RKO (cell line): ENCODE measurements around the gene FAM72D.
"Not testable (repeated sequence)": the region's sequence is repeated elsewhere in the genome, so short reads cannot be mapped to it uniquely, and the experiment has no call there.

Experiments
- DNase-seq: peaks from one replicate; pipeline ENCODE4 v3.0.0-alpha.2; 2016; ENCODE audit warnings: low spot score

The FAM72D gene

DNA sequence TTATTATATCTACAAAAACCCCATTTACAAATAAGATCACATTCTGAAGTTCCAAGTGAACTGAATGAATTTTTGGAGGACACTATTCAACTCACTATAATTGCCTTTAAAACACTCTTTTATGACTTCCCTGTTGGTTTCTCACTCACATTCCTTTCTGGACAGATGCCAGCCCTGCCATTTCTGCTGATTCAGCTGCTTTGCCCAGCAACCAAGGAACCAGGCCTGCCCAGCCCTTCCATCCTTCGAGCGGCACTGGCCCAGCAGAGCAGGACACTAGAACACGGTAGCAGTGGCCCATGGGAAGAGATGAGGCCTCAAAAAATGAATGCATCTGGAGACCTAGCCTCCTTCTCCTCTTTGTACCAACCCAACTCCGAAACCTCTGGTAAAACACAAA is 50.5 kb downstream of the FAM72D start:
- not testable (repeated sequence) for DNase-seq

DNA sequence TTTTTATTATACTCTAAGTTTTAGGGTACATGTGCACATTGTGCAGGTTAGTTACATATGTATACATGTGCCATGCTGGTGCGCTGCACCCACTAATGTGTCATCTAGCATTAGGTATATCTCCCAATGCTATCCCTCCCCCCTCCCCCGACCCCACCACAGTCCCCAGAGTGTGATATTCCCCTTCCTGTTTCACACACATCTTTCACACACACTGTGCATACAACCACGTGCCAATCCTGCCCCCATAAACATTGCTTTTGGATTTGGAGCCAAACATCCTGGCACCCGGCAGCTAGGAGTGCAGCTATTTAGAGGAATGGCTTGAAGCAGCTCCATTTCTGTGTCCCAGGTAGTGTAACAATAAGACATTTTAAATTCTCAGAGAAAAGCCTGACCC is 51.4 kb downstream of the FAM72D start:
- not testable (repeated sequence) for DNase-seq

DNA sequence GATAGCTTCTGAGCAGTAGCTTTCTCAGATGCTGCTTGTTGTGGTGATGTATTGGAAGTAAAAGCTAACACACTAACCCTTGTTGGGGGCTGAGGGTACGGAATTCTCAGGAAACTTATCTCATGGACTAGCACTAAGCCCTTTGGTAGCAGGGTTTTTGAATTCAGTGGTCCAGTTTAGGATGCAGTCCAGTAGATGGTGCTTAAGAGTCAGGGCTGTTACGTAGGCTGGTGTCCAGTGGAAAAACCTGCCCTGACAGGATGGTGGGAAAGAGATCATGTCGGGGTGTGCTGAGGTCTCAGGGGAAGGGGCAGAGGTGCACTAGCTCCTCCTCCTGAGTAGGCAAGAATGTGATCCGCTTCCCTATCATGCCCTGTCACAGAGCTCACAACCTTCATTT is 59.6 kb downstream of the FAM72D start:
- not testable (repeated sequence) for DNase-seq

DNA sequence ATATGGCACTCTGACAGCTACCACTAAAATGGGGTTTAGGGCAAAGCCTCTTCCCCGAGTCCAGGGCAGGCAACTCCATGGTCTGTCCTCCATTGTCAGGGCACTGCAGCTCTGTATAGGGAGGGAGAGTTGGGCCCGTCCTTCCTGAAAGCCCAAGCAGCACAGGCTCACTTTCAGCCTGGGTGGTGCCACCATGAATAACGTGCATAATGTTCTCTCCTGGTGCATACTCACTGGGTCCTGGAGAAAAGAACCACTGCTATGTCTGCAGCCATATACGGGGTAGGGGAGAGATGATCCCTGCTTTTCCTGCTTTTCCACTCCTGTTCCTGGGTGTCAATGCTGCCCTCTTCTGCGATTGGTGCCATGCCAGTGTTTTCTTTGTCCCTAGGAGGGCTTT is 60.1 kb downstream of the FAM72D start:
- not testable (repeated sequence) for DNase-seq

DNA sequence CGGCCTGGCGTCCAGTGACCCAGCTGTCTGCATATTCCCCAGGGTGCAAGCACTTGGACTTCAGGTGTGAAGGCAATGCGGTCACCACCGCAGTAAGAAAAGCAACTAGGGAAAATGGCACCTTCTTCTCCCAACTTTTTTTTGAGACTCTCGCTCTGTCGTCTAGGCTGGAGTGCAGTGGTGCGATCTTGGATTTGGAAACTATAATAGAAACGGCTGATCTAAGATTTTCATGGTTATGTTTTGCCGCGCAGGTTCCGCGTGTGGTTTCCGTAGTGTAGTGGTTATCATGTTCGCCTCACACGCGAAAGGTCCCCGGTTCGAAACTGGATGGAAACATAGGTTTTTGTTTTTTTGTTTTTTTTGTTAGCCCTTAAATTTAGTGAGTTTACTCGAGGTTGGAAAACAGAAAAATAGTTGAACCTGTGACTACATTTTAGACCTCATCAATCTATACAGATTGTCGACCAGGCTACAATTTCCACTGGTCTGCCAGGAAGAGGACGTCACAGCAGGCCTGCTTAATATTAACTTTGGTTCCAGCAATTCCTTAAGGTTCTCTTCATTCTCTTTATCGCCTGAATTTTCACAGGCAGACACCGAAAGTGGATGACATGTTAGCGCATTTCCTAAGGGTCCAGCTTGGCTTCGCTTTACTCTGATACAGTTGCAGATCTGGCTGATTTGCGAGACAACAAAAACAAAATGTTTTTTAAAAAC is 61.3 kb downstream of the FAM72D start:
- DNase-seq: not testable (repeated sequence)

DNA sequence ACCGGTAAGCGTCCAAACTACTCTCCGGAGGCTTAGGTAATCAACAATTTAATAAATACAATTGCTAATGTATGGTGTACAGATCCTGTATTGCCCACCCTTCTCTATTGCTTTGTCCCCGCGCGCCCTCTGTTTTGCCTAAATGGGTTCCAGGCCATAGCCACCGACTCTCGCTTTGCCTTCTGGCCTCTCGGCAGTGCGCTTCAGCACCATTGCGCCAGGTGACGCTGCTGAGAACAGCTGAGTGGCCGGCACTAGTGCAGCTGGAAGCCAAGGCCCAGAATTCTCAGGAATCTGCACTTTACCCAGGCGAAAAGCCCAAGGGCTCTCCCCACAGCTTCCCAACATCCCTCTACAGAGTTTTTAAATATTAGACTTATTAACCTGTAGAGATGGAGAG is 61.9 kb downstream of the FAM72D start:
- not testable (repeated sequence) for DNase-seq

DNA sequence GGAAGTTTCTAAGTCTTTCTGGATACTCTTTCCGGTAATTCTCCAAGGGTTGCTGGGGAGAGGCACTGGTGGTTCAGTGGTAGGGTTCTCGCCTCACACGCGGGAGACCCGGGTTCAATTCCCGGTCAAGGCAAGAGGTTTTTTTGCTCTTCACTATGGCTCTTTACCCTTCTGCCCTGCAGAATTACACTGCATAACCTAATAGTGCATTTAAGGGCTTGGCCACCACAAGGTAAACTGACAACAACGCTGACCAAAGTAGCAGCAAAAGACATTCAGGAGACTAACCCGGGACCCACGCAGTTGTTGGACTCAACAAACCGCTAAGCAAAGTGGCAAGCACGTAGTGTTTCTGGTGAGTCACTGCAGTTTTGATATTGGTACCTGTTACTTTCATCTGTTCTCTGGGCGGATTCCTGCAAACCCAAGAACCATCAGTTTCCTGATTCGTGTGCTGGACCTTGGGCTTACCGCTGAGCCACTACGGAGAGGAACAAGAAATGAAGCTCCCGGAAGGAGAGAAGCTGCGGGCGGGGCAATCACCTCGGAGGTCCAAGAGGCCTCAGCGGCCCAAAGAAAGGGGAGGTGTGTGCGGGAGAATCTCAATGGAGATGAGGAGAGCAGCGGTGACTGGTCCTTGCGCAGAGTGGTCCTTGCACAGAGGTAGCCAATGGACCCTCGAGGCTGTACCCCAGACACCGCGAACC is 65.4 kb downstream of the FAM72D start:
- not testable (repeated sequence) for DNase-seq
